ENCODE data around the gene ACP1.

ACP1 gene

GRCh38 chr2:288758-289361 is 24.1 kb downstream of the ACP1 start:
- no peak for TF ChIP-seq CTCF (IDR thresholded peaks at IDR 0.05; ENCODE audit: insufficient read depth, low read depth, low read length, missing control alignments)
- no peak for DNase-seq (ENCODE audit: low read depth)

GRCh38 chr2:289362-290089 is 24.8 kb downstream of the ACP1 start:
- no peak for TF ChIP-seq CTCF (IDR thresholded peaks at IDR 0.05; ENCODE audit: insufficient read depth, low read depth, low read length, missing control alignments)
- H3K4me3 ChIP-seq (ENCODE audit: low read depth, low read length) = no peak overlapping the region
- DNase-seq (ENCODE audit: low read depth) = no peak

More at GRCh38 chr2:288758-289361, 24.1 kb downstream of the ACP1 start:
- H3K4me3 ChIP-seq (ENCODE audit: low read depth, low read length) = no peak overlapping the region

- TF ChIP-seq CTCF (IDR thresholded peaks at IDR 0.05; ENCODE audit: insufficient read depth, low read depth, low read length, missing control alignments) = peak; percentile 44
- no peak overlapping the region for H3K4me3 ChIP-seq (ENCODE audit: low read depth, low read length)
- DNase-seq (ENCODE audit: low read depth) = peak; percentile 35
These were observed 25.5 kb downstream of the ACP1 start for GRCh38 chr2:290090-290722.

GRCh38 chr2:295090-295489 is 30.3 kb downstream of the ACP1 start:
- no peak for DNase-seq (ENCODE audit: low read depth)
- TF ChIP-seq CTCF (IDR thresholded peaks at IDR 0.05; ENCODE audit: insufficient read depth, low read depth, low read length, missing control alignments) = no peak
- H3K4me3 ChIP-seq (ENCODE audit: low read depth, low read length) = no peak overlapping the region

GRCh38 chr2:296354-296753 is 31.6 kb downstream of the ACP1 start:
- TF ChIP-seq CTCF (IDR thresholded peaks at IDR 0.05; ENCODE audit: insufficient read depth, low read depth, low read length, missing control alignments) = no peak
- no peak overlapping the region for H3K4me3 ChIP-seq (ENCODE audit: low read depth, low read length)
- DNase-seq (ENCODE audit: low read depth) = no peak

GRCh38 chr2:305366-305765 is 40.6 kb downstream of the ACP1 start:
- no peak for DNase-seq (ENCODE audit: low read depth)
- no peak for TF ChIP-seq CTCF (IDR thresholded peaks at IDR 0.05; ENCODE audit: insufficient read depth, low read depth, low read length, missing control alignments)
- H3K4me3 ChIP-seq (ENCODE audit: low read depth, low read length) = no peak overlapping the region

Data from GM12865 (cell line).